Large intestine (tissue), 1 donor: ENCODE measurements around the gene GTF2H1. TPM values are rescaled to one million over a fixed set of nuclear protein-coding genes. Genes with fewer than 3 reads are reported as not detected.

Experiments
- polyA plus RNA-seq: library from polyadenylated mRNA; unstranded; fragments of 120-200 nt; gene quantifications from one replicate; pipeline ENCODE4 v1.2.1, GENCODE V29; 2013

Gene GTF2H1
- polyA plus RNA-seq, 1 donor = 64.5 TPM

Other genes with a start within 250 kb of the GTF2H1 start
- gene SAAL1, start 216.5 kb upstream of the GTF2H1 start, polyA plus RNA-seq = 22.7 TPM
- not detected for gene MRGPRX3, start 190.0 kb upstream of the GTF2H1 start, polyA plus RNA-seq
- gene MRGPRX4, start 149.7 kb upstream of the GTF2H1 start, polyA plus RNA-seq = not detected
- not detected for gene SAA4, start 85.8 kb upstream of the GTF2H1 start, polyA plus RNA-seq
- gene SAA2, start 73.9 kb upstream of the GTF2H1 start, polyA plus RNA-seq = not detected
- gene SAA1, start 56.3 kb upstream of the GTF2H1 start, polyA plus RNA-seq = not detected
- gene HPS5, start 427 bp upstream of the GTF2H1 start, polyA plus RNA-seq = 18.2 TPM
- 469 TPM for gene LDHA, start 72.0 kb downstream of the GTF2H1 start, polyA plus RNA-seq
- gene LDHC, start 89.8 kb downstream of the GTF2H1 start, polyA plus RNA-seq = 0.09 TPM
- gene LDHAL6A, start 133.3 kb downstream of the GTF2H1 start, polyA plus RNA-seq = 0.33 TPM
- gene TSG101, start 204.4 kb downstream of the GTF2H1 start, polyA plus RNA-seq = 81.0 TPM